Fibroblast of the aortic adventitia (primary cell): ENCODE results near the gene NUDT2. TPM values are rescaled to one million over a fixed set of nuclear protein-coding genes. Genes with fewer than 3 reads are reported as not detected.
A peak's percentile ranks its signal among the peaks of the same experiment; 100 is the strongest.

ENCODE experiments used
- DNase-seq: peaks from one replicate; pipeline ENCODE4 v3.0.0-alpha.2; 2010; ENCODE audit warnings: low read depth
- H3K4me3 ChIP-seq: 2 replicates; pipeline ENCODE4 v1.5.1; 2011; ENCODE audit warnings: low read depth, mild to moderate bottlenecking, control low read depth, low read length, moderate library complexity
- total RNA-seq: library from RNA; depleted of rRNA; stranded (reverse); fragments of >200 nt; gene quantifications from 2 replicates; pipeline ENCODE4 v1.2.3, GENCODE V29; 2012; ENCODE audit warnings: low replicate concordance
- TF ChIP-seq, protein P1 (sequence below): IDR thresholded peaks from 2 replicates; pipeline ENCODE4 v1.5.1; 2011; ENCODE audit warnings: mild to moderate bottlenecking, low read length, control low read depth, inconsistent platforms; ENCODE audit not compliant: insufficient read depth

The NUDT2 gene
- total RNA-seq, 1 donor: 22.0 TPM

DNA sequence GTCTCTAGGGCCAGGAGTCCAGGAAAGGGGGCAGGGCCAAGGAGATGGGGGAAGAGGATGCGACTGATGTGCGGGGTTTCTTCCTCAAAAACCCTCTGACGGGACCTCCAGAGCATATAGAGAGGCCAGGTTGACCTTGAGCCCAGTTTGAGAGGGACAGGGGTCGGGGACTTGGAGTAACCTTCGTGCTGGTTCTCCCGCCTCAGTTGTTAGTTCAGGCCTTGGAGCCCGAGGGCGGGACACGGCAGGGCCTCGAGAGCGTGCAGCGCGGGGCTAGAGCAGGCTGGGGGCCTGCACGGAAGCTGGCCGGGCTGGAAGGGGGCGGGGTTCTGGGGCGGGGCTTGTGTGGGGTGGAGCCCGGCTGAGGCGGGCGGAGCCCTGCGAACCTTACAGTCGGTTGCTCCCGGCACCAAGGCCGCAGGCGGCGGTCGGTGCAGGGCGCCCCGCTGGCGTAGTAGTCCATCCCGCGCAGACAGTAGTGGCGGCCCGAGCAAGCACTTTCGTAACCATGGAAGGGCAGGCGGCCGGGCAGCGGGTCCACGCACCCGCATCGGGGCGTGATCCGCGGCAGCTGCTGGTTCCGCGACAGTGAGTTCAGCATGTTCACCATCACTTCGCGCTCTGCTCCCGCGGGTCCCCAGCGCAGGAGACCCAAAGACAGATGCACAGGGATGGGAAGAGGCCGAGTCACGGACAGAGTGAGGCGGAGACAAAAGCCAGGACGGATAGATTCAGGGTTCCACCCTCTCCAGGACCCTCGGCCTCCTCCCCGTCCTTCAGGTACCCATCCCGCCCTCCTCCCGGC lies 51.3 kb downstream of the NUDT2 start:
- TF ChIP-seq, protein P1, sequence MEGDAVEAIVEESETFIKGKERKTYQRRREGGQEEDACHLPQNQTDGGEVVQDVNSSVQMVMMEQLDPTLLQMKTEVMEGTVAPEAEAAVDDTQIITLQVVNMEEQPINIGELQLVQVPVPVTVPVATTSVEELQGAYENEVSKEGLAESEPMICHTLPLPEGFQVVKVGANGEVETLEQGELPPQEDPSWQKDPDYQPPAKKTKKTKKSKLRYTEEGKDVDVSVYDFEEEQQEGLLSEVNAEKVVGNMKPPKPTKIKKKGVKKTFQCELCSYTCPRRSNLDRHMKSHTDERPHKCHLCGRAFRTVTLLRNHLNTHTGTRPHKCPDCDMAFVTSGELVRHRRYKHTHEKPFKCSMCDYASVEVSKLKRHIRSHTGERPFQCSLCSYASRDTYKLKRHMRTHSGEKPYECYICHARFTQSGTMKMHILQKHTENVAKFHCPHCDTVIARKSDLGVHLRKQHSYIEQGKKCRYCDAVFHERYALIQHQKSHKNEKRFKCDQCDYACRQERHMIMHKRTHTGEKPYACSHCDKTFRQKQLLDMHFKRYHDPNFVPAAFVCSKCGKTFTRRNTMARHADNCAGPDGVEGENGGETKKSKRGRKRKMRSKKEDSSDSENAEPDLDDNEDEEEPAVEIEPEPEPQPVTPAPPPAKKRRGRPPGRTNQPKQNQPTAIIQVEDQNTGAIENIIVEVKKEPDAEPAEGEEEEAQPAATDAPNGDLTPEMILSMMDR: no peak
- DNase-seq: peak; percentile 66
- H3K4me3 ChIP-seq: peak overlapping the region; percentile 61

DNA sequence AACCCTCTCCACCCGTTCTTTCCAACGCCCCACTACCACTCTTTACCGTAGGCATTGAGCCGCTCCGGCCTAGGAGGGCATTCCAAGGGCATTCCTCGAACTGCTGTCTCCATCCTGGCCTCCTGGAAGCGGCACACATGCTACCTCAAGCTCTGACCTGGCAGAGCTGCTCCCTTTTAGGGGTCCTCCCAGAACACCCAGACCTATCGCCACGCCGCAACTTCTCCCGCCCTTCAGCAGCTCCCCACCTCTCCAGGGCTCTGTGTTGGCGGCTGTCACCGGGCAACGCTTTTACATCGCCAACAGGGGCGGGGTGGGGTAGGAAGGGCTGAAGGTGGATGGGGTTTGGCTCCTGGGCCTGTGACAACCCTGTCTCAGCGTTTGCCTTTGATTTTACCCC lies 52.0 kb downstream of the NUDT2 start:
- peak overlapping the region; percentile 61 for H3K4me3 ChIP-seq
- TF ChIP-seq, protein P1: no peak
- DNase-seq: no peak

DNA sequence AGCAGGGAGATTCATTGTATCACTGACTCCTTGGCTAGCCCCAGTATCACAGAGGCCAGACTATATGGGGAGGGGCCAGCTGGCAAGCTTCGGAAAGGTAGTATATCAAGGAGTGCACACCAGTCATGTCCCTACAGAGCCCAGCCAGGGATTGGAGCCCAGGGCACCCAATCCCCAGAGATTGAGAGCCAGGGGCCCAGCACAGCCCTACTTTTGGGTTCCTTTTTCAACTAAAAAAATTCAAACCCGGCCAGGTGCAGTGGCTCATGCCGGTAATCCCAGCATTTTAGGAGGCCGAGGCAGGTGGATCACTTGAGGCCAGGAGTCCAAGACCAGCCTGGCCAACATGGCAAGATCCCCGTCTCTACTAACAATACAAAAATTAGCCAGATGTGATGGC lies 52.7 kb downstream of the NUDT2 start:
- H3K4me3 ChIP-seq: no peak overlapping the region
- no peak for DNase-seq
- TF ChIP-seq, protein P1: no peak

DNA sequence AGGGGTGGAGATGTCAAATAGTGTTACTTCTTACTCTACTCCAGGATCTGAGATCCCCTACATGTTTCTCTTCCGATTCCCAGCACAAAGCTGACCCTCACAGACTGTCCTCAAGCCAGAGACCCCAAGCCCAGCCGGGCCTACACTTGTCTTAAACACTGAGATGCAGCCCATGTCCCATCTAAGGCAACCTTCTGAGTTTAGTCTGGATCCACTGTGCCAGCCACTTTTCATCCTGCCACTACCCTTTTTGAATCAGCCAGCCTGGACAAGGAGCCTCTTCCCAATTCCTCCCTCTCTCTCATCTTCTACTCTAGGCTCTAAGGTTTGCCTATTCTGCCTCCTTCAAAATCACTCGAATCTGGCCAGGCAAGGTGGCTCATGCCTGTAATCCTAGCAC lies 53.5 kb downstream of the NUDT2 start:
- H3K4me3 ChIP-seq: no peak overlapping the region
- no peak for DNase-seq
- TF ChIP-seq, protein P1: no peak

DNA sequence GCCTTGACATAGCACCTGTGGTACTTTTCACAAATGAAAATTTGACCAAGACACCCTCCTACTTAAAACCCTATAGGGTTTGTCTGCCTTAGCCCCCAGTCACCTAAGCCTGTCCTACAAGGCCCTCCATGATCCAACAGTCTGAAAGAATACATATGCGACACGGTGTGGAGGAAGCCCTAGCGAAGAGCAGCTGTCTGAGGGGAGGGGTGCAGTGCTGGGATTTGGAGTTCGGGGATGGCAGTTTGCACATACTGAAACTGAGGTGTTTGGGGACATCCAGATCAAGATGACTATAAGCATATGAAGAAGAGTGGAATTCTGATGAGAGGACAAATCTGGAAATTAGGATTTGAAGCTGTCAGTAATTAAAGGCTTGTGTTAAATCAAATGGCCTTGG lies 54.5 kb downstream of the NUDT2 start:
- no peak overlapping the region for H3K4me3 ChIP-seq
- TF ChIP-seq, protein P1: no peak
- DNase-seq: no peak

DNA sequence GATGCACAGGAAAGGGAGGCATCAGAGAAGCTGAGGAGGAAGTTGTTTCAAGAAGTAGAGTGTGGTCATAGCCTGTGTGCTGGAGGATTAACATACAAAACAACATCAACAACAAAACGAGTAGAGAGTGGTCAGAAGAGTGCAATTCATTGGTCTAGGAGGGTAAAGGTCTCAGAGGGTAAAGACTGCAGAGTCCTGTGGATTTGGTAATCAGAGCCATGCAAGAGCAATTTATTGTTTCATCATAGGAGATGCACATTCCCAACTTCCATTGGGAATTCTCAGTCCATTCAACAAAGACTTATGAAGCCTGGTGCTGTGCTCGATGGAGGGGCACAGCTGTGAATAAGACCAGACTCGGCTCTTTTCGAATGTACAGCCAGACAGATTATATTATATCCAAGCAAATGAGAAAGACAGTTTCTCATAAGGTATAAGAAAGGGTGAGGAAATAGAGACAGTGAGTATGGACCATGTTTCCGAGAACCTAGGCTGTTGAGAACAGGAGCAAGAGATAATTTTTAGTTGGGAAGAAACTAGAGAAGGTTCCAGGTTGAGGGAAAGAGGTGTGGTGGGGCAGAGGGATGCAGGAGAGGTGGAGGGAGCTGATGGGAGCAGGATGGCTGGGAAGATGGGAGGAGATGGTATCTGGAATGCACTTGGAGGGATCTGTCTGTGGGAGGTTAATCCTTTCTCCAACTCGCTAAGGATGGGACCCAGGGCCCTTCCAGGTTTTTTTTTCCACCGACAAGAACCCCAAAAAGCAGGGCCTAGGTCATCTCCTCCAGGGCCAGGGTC lies 55.2 kb downstream of the NUDT2 start:
- TF ChIP-seq, protein P1: no peak
- peak; percentile 7 for DNase-seq
- no peak overlapping the region for H3K4me3 ChIP-seq
